SK-N-SH (cell line): ENCODE data around the gene ABCA3. TPM values are rescaled to one million over a fixed set of nuclear protein-coding genes. Genes with fewer than 3 reads are reported as not detected.

Experiments
- CTCF ChIA-PET: fragments of 300-600, 350-600 bp; formaldehyde crosslinking; extraction: SDS; loops from one replicate; lab custom pipeline; 2021; lab: Yijun Ruan, JAX
- POLR2A ChIA-PET: fragments of 350-600 bp; sonication (Branson Sonifier 250); formaldehyde crosslinking; extraction: SDS; loops from one replicate; lab custom pipeline; 2020; ENCODE audit warnings: antibody characterized with exemption, inconsistent platforms; lab: Yijun Ruan, JAX
- DNase-seq: peaks from one replicate; pipeline ENCODE4 v3.0.0; 2012
- H2AFZ ChIP-seq: fragments of 200-600 bp; sonication (generic); 2 replicates; pipeline ENCODE4 v1.8.1; 2016; ENCODE audit warnings: antibody characterized with exemption, mild to moderate bottlenecking, low read depth
- H3F3A ChIP-seq: fragments of 200-600 bp; sonication (generic); replicated peaks from 2 replicates; pipeline ENCODE3; 2016; ENCODE audit warnings: antibody characterized with exemption, mild to moderate bottlenecking; ENCODE audit not compliant: insufficient read depth
- H3K27ac ChIP-seq, 2 experiments: fragments of 200-500 bp in 1 of 2; fragments of 200-600 bp in 1 of 2; sonication (Bioruptor generic) in 1 of 2; sonication (generic), shearing (Covaris generic) in 1 of 2; 2 replicates each; pipeline versions ENCODE4 v1.5.1 to v1.6.1; 2014 to 2016; ENCODE audit warnings: low read depth in 2 of 2, inconsistent platforms in 1 of 2, low read length in 1 of 2, mild to moderate bottlenecking in 1 of 2, mixed read lengths in 1 of 2
- H3K27me3 ChIP-seq: fragments of 200-600 bp; sonication (generic), shearing (Covaris generic); 2 replicates; pipeline ENCODE4 v1.6.1; 2016; ENCODE audit warnings: mixed run types; ENCODE audit not compliant: insufficient read depth
- H3K36me3 ChIP-seq, 2 experiments: fragments of 200-500 bp in 1 of 2; fragments of 200-600 bp in 1 of 2; sonication (Bioruptor generic) in 1 of 2; sonication (generic) in 1 of 2; replicated peaks in 1 of 2; 2 replicates each; pipeline versions ENCODE3 to v1.5.1; 2014 to 2016; ENCODE audit warnings: low read length in 1 of 2, mild to moderate bottlenecking in 1 of 2; ENCODE audit not compliant: insufficient read depth in 2 of 2, control insufficient read depth in 1 of 2
- H3K4me1 ChIP-seq, 2 experiments: fragments of 200-500 bp in 1 of 2; fragments of 200-600 bp in 1 of 2; sonication (Bioruptor generic) in 1 of 2; sonication (generic), shearing (Covaris generic) in 1 of 2; 2 replicates each; pipeline versions ENCODE4 v1.5.1 to v1.6.1; 2014 to 2016; ENCODE audit warnings: low read depth in 1 of 2, low read length in 1 of 2, mixed run types in 1 of 2; ENCODE audit not compliant: insufficient read depth in 2 of 2, control insufficient read depth in 1 of 2
- H3K4me2 ChIP-seq: fragments of 200-600 bp; sonication (generic), shearing (Covaris generic); 2 replicates; pipeline ENCODE4 v1.6.1; 2017; ENCODE audit warnings: mixed run types
- H3K4me3 ChIP-seq, 2 experiments: fragments of 200-500 bp in 1 of 2; fragments of 200-600 bp in 1 of 2; sonication (Bioruptor generic) in 1 of 2; sonication (generic), shearing (Covaris generic) in 1 of 2; 2 replicates each; pipeline versions ENCODE4 v1.5.1 to v1.8.1; 2014 to 2016; ENCODE audit warnings: low read depth in 2 of 2, inconsistent platforms in 1 of 2, low read length in 1 of 2, mild to moderate bottlenecking in 1 of 2, mixed read lengths in 1 of 2, moderate library complexity in 1 of 2
- H3K79me2 ChIP-seq: fragments of 200-600 bp; sonication (generic); 2 replicates; pipeline ENCODE4 v1.8.1; 2017; ENCODE audit warnings: mild to moderate bottlenecking; ENCODE audit not compliant: insufficient read depth
- H3K9ac ChIP-seq: fragments of 200-600 bp; sonication (generic); 2 replicates; pipeline ENCODE4 v1.6.1; 2017; ENCODE audit warnings: mixed run types
- H3K9me2 ChIP-seq: fragments of 200-600 bp; sonication (generic); 2 replicates; pipeline ENCODE4 v1.6.1; 2017; ENCODE audit warnings: mixed run types
- H3K9me3 ChIP-seq: fragments of 200-600 bp; sonication (generic); 2 replicates; pipeline ENCODE4 v1.6.1; 2017; ENCODE audit warnings: mixed run types, mild to moderate bottlenecking, moderate library complexity
- H4K20me1 ChIP-seq: fragments of 200-600 bp; sonication (generic); 2 replicates; pipeline ENCODE4 v1.6.1; 2017; ENCODE audit warnings: mild to moderate bottlenecking, mixed run types; ENCODE audit not compliant: insufficient read depth
- CHD2 ChIP-seq: fragments of 150-350 bp; IDR thresholded peaks from 2 replicates; pipeline ENCODE4 v1.6.1; 2018; ENCODE audit warnings: low read length; ENCODE audit not compliant: partially characterized antibody
- ELF1 ChIP-seq: IDR thresholded peaks from 2 replicates; pipeline ENCODE4 v1.4.0; 2012
- EP300 ChIP-seq, 2 experiments: IDR thresholded peaks; 2 replicates each; pipeline versions ENCODE4 v1.4.0 to v1.6.1; 2012; ENCODE audit warnings: borderline replicate concordance in 1 of 2, low read depth in 1 of 2, low read length in 1 of 2
- GABPA ChIP-seq: IDR thresholded peaks from 2 replicates; pipeline ENCODE4 v1.4.0; 2012; ENCODE audit warnings: low read depth, mild to moderate bottlenecking
- IRF3 ChIP-seq: fragments of 150-350 bp; IDR thresholded peaks from 2 replicates; pipeline ENCODE4 v1.6.1; 2016; ENCODE audit warnings: mild to moderate bottlenecking, low read depth, low read length
- JUND ChIP-seq: IDR thresholded peaks from 2 replicates; pipeline ENCODE4 v1.4.0; 2012
- MAX ChIP-seq: IDR thresholded peaks from 2 replicates; pipeline ENCODE4 v1.4.0; 2012; ENCODE audit warnings: low read depth
- POLR2AphosphoS5 ChIP-seq: IDR thresholded peaks from 2 replicates; pipeline ENCODE4 v1.6.1; 2012; ENCODE audit warnings: low read depth, low read length
- RAD21 ChIP-seq: IDR thresholded peaks from 2 replicates; pipeline ENCODE4 v1.6.1; 2012; ENCODE audit warnings: mild to moderate bottlenecking, low read length
- RXRA ChIP-seq: IDR thresholded peaks from 2 replicates; pipeline ENCODE4 v1.4.0; 2012; ENCODE audit warnings: low read depth, mild to moderate bottlenecking, borderline replicate concordance
- SMC3 ChIP-seq: IDR thresholded peaks from 2 replicates; pipeline ENCODE4 v1.6.1; 2012; ENCODE audit warnings: low read depth, low read length, improper control_type of control experiment
- TCF12 ChIP-seq: IDR thresholded peaks from 2 replicates; pipeline ENCODE4 v1.4.0; 2012
- USF1 ChIP-seq: IDR thresholded peaks from 2 replicates; pipeline ENCODE4 v1.4.0; 2012; ENCODE audit warnings: low read depth, borderline replicate concordance
- YY1 ChIP-seq: IDR thresholded peaks from 2 replicates; pipeline ENCODE4 v1.4.0; 2012; ENCODE audit warnings: low read depth, mild to moderate bottlenecking
- ZBTB33 ChIP-seq: IDR thresholded peaks from 2 replicates; pipeline ENCODE4 v1.4.0; 2012; ENCODE audit warnings: low read depth, borderline replicate concordance
- WGBS: methylation state at CpG from one replicate; pipeline ENCODE4 v1.1.6; 2017; ENCODE audit warnings: low lambda C conversion rate; 5-methylcytosine and 5-hydroxymethylcytosine counted together
- polyA plus RNA-seq, 3 experiments: library from polyadenylated mRNA; depleted of rRNA; stranded (reverse); fragments of >200 nt; gene quantifications; 2 replicates each; pipeline ENCODE4 v1.2.3, GENCODE V29; 2012

ABCA3 gene
- polyA plus RNA-seq, 1 of the 3 experiments (the other 2 are of a cell fraction), result 9.9 TPM

GRCh38 chr16:2326191-2326590 is 14.3 kb downstream of the ABCA3 start:
- 94% methylated on average over 6 of the region's 11 CpGs for WGBS
- H3K9ac ChIP-seq, result no peak overlapping the region
- no peaks in the 10 kb centered on the region for H4K20me1 ChIP-seq
- no peaks in the 10 kb centered on the region for H3K79me2 ChIP-seq
- H3K4me1 ChIP-seq, result no peaks in the 10 kb centered on the region; a peak in 1 of 4 replicates
- H3K4me3 ChIP-seq, result no peak overlapping the region
- ChIA-PET POLR2A (no interaction called here), CTCF (interaction anchor here (1.5 kb wide), 1 partner anchor 14 kb away, joined by 4 read pairs; the partner anchor contains the start of gene ABCA3)
- no peak overlapping the region for H3K27ac ChIP-seq
- no peak overlapping the region for H3K4me2 ChIP-seq
- TF ChIP-seq CHD2 (no peak), YY1 (no peak)
- H3F3A ChIP-seq, result no peaks in the 10 kb centered on the region
- H3K9me2 ChIP-seq, result no peaks in the 10 kb centered on the region
- no peak overlapping the region for H2AFZ ChIP-seq
- no peak for DNase-seq
- H3K9me3 ChIP-seq, result no peaks in the 10 kb centered on the region
- peaks cover 0 to 31% of the 10 kb centered on the region in 2 experiments for H3K36me3 ChIP-seq
- no peaks in the 10 kb centered on the region for H3K27me3 ChIP-seq

- POLR2A ChIA-PET, result no interaction called here
Observed at GRCh38 chr16:2325791-2326190, 14.7 kb downstream of the ABCA3 start.

More at GRCh38 chr16:2325791-2326190, 14.7 kb downstream of the ABCA3 start:
- peaks cover 0 to 31% of the 10 kb centered on the region in 2 experiments for H3K36me3 ChIP-seq
- H3K4me3 ChIP-seq, result no peak overlapping the region
- no peaks in the 10 kb centered on the region for H3F3A ChIP-seq
- H3K27ac ChIP-seq, result no peak overlapping the region
- no peak overlapping the region for H3K9ac ChIP-seq
- H3K9me2 ChIP-seq, result no peaks in the 10 kb centered on the region
- no peaks in the 10 kb centered on the region for H3K79me2 ChIP-seq
- H3K4me1 ChIP-seq, result no peaks in the 10 kb centered on the region; a peak in 1 of 4 replicates
- DNase-seq, result no peak
- no peaks in the 10 kb centered on the region for H4K20me1 ChIP-seq
- no peak overlapping the region for H3K4me2 ChIP-seq
- no peaks in the 10 kb centered on the region for H3K27me3 ChIP-seq
- WGBS, result 93% methylated on average over 10 of the region's 16 CpGs
- TF ChIP-seq ELF1 (no peak), EP300 (IDR thresholded peaks at IDR 0.05; ENCODE audit: borderline replicate concordance in 1 of 2, low read depth in 1 of 2, low read length in 1 of 2) (no peak), USF1 (no peak), JUND (no peak), GABPA (no peak), MAX (no peak), YY1 (no peak), RXRA (no peak), SMC3 (no peak), ZBTB33 (no peak), POLR2AphosphoS5 (no peak), TCF12 (no peak), RAD21 (no peak), IRF3 (no peak)
- H3K9me3 ChIP-seq, result no peaks in the 10 kb centered on the region
- H2AFZ ChIP-seq, result no peak overlapping the region
- CTCF ChIA-PET, result interaction anchor here (1.5 kb wide), 1 partner anchor 15 kb away, joined by 4 read pairs; the partner anchor contains the start of gene ABCA3
